ENCODE results near the gene PTCD1.

GRCh38 chr7:99407872-99408378, 30.7 kb downstream of the PTCD1 start:
- TF ChIP-seq EZH2 (IDR thresholded peaks at IDR 0.05; ENCODE audit: insufficient read depth, poor library complexity, severe bottlenecking) = no peak
- no peak for TF ChIP-seq EZH2phosphoT487 (IDR thresholded peaks at IDR 0.05; ENCODE audit: insufficient read depth, low read depth)

All from GM23248 (cell line).